GM18505 (cell line): Measurements from ENCODE around the gene PAX7.

Source experiments
- ATAC-seq: cut with Tn5 transposase; IDR thresholded peaks from one replicate; pipeline ENCODE4 v1.9.1; 2021; ENCODE audit not compliant: unreplicated experiment
- POLR2A ChIP-seq: IDR thresholded peaks from 4 replicates; pipeline ENCODE4 v1.6.1; 2011; ENCODE audit warnings: borderline replicate concordance; ENCODE audit not compliant: insufficient read depth, insufficient read length; ENCODE audit errors: extremely low read depth

The PAX7 gene

GRCh38 chr1:18784482-18784831 lies 153.8 kb downstream of the PAX7 start:
- no peak for ATAC-seq
- no peak for TF ChIP-seq POLR2A

GRCh38 chr1:18786149-18786548 lies 155.5 kb downstream of the PAX7 start:
- no peak for ATAC-seq
- no peak for TF ChIP-seq POLR2A

- no peak for TF ChIP-seq POLR2A
- no peak for ATAC-seq
These were observed 157.3 kb downstream of the PAX7 start for GRCh38 chr1:18787825-18788385.

GRCh38 chr1:18789246-18789645 lies 158.6 kb downstream of the PAX7 start:
- no peak for ATAC-seq
- no peak for TF ChIP-seq POLR2A

- no peak for ATAC-seq
- TF ChIP-seq POLR2A: no peak
These were observed 162.1 kb downstream of the PAX7 start for GRCh38 chr1:18792747-18793146.

- no peak for ATAC-seq
- no peak for TF ChIP-seq POLR2A
These were observed 162.5 kb downstream of the PAX7 start for GRCh38 chr1:18793164-18793563.

GRCh38 chr1:18794051-18794450 lies 163.4 kb downstream of the PAX7 start:
- TF ChIP-seq POLR2A: no peak
- no peak for ATAC-seq

GRCh38 chr1:18794561-18794960 lies 163.9 kb downstream of the PAX7 start:
- no peak for TF ChIP-seq POLR2A
- ATAC-seq: no peak

- TF ChIP-seq POLR2A: no peak
- ATAC-seq: no peak
These were observed 164.5 kb downstream of the PAX7 start for GRCh38 chr1:18795002-18795689.

GRCh38 chr1:18796950-18797349 lies 166.3 kb downstream of the PAX7 start:
- TF ChIP-seq POLR2A: no peak
- no peak for ATAC-seq
